Activated naive CD4-positive, alpha-beta T cell treated with anti-CD3 and anti-CD28 coated beads, Interleukin-2, amount 50 U/mL, for 72 hours (primary cell): ENCODE results near the gene PEX16. TPM values are rescaled to one million over a fixed set of nuclear protein-coding genes. Genes with fewer than 3 reads are reported as not detected.

ENCODE experiments used
- ATAC-seq, 2 donors: fragments of 150-1000 bp; cut with Tn5 transposase; 2 replicates each; pipeline ENCODE4 v1.10.0; 2021; ENCODE audit warnings: mild to moderate bottlenecking in 2 of 2, moderate library complexity in 2 of 2
- DNase-seq, 2 donors: peaks; one replicate each; pipeline ENCODE4 v3.0.0; 2021 to 2022; ENCODE audit warnings: low spot score in 2 of 2
- H3K27ac Mint-ChIP-seq, 2 donors: one replicate each; pipeline ENCODE4 v1.8.0; 2022; ENCODE audit warnings: mild to moderate bottlenecking in 2 of 2, mixed read lengths in 2 of 2
- H3K36me3 Mint-ChIP-seq, 2 donors: one replicate each; pipeline ENCODE4 v1.8.0; 2022; ENCODE audit warnings: mixed read lengths in 2 of 2
- H3K9me3 Mint-ChIP-seq, 2 donors: one replicate each; pipeline ENCODE4 v1.8.0; 2022; ENCODE audit warnings: mixed read lengths in 2 of 2
- total RNA-seq, 2 donors: library from RNA; stranded (reverse); gene quantifications; one replicate each; pipeline ENCODE4 v1.2.3, GENCODE V29; 2022

Gene PEX16
- total RNA-seq, 2 donors from 2014 or later: 33.9 to 39.4 TPM

DNA sequence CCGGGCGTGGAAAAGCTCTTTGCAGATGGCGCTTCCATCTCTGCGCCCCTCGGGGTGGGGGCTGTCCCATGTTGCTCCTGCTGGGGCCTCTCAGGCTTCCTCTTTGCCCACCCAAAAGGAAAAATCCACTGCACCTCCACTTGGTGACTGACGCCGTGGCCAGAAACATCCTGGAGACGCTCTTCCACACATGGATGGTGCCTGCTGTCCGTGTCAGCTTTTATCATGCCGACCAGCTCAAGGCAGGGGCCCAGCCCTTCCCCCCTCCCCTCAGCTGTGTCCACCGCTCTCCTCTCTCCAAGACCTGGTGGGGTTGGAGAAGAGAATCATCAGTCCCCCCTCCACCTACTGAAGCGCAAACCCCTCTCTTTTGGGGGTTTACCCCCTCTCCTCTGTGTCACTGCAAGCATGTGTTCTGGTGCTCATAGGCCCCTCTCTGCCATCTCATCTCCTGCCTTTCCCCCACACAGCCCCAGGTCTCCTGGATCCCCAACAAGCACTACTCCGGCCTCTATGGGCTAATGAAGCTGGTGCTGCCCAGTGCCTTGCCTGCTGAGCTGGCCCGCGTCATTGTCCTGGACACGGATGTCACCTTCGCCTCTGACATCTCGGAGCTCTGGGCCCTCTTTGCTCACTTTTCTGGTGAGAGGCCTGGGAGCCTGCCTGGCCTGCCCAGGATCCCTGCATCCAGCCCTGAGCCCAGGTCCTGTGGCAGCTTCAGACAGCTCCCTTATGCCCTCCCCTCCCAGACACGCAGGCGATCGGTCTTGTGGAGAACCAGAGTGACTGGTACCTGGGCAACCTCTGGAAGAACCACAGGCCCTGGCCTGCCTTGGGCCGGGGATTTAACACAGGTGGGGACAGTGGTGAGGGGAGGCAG, 6.6 kb upstream of the PEX16 start:
- ATAC-seq (no peak), DNase-seq (peak in 1 of 2 donors; percentile 55)
- no peaks in the 10 kb centered on the region for H3K36me3 Mint-ChIP-seq
- no peaks in the 10 kb centered on the region for H3K9me3 Mint-ChIP-seq
- H3K27ac Mint-ChIP-seq: no peak overlapping the region

DNA sequence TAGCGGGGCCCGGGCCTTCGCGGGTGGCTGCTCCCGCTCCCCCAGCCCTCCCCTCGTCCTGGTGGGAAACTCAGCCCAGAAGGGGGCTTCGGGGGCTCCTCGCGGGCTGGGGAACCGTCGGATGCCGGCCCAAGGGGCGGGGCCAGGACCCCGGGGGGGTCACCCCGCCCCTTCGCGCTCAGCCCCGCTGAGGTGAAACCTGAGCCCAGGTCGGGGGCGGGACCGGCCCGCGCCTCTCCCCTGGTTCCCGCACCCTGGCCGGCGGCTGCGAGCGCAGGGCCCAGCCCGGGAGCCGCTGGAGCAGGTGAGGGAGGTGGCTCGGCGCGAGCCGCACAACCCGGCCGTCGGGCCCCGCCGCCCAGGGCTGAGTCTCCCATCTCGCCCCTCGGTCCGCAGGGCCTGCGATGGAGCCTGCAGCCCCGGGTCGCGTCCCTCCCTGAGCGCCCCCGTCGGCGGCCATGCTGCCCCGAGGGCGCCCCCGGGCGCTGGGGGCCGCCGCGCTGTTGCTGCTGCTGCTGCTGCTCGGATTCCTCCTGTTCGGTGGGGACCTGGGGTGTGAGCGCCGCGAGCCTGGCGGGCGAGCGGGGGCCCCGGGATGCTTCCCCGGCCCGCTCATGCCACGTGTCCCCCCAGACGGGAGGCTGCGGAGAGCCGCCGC, 4.9 kb upstream of the PEX16 start, which contains the start of gene LARGE2:
TSS of gene LARGE2 (plus strand) at position 232 of the 658 bp plus-strand sequence. CDS start at position 459, 227 bp downstream.
- H3K9me3 Mint-ChIP-seq: no peaks in the 10 kb centered on the region
- peak in 1 of 2 donors; percentile 56 for DNase-seq
- ATAC-seq: no peak
- no peaks in the 10 kb centered on the region for H3K36me3 Mint-ChIP-seq
- H3K27ac Mint-ChIP-seq: peak within 1 kb of the TSS in 1 of 2 donors; percentile 75

DNA sequence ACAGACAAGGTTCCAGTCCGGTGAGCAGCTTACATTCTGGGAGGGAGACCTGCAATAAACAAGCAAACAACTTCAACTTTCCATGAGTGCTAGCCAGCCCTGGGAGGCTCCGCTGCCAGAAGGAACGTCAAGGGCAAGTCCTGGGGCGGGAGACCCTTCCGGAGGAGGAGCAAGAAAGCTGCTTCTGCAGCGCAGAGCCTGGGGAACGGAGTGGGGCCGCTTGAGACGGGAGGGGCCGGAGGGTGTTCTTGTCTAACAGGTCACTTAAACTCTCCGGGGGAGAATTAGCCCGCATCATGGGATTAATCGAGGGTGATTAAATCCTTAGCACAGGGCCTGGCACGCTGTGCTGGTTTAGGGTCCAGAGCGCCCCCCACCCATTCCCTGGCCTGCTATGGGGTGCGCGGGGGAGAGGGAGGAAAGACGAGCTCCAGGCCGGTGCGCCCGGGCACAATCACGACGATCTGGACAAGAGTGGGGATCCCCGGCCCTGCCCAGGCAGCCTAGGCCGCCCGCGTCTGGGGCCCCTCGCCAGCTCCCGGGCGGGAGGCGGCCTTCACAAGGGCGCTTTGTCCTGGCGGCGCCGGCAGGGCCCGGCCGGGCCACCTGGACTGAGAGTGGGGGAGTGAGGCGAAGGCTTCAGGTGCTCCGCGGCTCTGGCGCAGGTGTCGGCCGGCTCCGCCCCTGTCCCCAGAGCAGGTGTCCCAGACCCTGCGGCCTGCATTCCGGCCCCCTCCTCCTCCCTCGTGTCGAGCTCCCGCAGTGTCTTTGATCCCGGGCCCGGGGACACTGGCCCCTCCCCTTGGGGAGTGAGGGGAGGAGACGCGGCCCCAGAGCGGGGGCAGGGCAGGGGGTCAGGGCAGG, 4.1 kb upstream of the PEX16 start:
- no peaks in the 10 kb centered on the region for H3K9me3 Mint-ChIP-seq
- ATAC-seq (no peak), DNase-seq (peak in 1 of 2 donors; percentile 54)
- H3K36me3 Mint-ChIP-seq: no peaks in the 10 kb centered on the region
- no peak overlapping the region for H3K27ac Mint-ChIP-seq

DNA sequence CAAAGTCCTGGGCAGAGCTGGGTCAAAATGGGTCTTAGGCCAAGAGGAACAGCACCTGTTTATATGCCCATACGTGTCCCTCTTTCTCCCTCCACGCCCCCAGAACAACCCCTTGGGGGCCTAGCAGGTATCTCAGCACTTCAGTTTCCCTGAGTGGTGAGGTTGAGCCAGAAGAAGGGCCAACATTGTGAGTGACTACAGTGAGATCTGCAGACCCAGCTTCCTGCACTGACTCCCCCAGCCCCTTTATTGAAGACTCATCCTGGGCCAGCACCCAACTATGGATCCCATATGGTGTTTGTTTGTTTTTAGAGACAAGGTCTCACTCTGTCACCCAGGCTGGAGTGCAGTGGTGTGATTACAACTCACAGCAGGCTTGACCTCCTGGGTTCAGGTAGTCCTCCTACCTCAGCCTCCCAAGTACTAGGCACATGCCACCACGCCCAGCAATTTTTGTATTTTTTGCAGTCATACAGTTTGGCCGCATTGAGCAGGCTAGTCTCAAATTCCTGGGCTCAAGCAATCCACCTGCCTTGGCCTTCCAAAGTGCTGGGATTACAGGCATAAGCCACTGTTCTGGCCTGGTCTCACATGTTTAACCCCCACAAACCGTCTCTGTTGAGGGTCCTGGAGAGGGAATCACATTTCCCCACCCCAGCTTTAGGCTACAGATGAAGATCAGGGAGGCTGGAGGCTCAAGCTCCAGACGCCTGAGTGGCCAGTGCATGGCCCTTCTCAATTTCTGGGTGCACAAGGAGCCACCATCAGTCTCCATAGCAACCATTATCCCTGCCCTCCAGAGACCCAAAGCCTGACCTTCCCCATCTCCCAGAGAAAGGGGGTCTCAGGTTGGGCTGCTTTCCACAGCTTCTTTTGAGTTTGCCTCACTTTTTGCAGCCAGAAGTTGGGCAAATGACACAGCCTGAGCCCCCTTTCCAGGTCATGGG, 3.1 kb upstream of the PEX16 start:
- H3K36me3 Mint-ChIP-seq: no peaks in the 10 kb centered on the region
- H3K27ac Mint-ChIP-seq: no peak overlapping the region
- ATAC-seq (no peak), DNase-seq (peak in 1 of 2 donors; percentile 48)
- no peaks in the 10 kb centered on the region for H3K9me3 Mint-ChIP-seq

DNA sequence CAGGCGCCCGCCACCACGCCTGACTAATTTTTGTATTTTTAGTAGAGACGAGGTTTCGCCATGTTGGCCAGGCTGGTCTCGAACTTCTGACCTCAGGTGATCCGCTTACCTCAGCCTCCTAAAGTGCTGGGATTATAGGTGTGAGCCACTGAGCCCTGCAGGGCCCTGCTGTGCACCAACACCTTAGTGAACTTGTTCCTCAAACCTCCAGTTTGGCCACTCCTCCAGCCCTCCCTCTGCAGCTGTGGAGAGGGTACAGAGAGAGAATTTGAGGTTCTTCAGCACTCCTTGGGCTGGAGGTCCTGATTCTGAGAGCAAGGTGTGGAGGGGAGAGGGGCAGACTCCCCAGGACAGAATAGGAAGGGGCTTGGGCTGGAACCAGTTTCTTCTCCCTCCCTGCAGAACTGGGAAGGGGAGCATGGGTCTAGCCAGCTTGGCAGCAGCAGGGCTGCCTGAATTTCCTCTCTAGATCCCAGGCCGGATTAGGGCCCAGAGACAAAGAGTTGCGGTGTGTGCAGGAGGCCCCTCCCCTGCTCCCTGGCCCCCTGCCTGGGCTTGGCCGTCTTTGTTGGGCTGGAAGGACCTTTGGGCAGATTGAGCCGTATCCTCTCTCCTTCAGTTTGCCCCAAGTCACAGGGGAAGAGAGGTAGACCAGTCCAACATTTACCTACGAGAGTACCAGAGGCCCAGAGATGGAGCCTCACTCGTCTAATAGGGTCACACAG, 2.3 kb upstream of the PEX16 start:
- H3K9me3 Mint-ChIP-seq: no peaks in the 10 kb centered on the region
- ATAC-seq: no peak
- no peak for DNase-seq
- H3K36me3 Mint-ChIP-seq: no peaks in the 10 kb centered on the region
- no peak overlapping the region for H3K27ac Mint-ChIP-seq

DNA sequence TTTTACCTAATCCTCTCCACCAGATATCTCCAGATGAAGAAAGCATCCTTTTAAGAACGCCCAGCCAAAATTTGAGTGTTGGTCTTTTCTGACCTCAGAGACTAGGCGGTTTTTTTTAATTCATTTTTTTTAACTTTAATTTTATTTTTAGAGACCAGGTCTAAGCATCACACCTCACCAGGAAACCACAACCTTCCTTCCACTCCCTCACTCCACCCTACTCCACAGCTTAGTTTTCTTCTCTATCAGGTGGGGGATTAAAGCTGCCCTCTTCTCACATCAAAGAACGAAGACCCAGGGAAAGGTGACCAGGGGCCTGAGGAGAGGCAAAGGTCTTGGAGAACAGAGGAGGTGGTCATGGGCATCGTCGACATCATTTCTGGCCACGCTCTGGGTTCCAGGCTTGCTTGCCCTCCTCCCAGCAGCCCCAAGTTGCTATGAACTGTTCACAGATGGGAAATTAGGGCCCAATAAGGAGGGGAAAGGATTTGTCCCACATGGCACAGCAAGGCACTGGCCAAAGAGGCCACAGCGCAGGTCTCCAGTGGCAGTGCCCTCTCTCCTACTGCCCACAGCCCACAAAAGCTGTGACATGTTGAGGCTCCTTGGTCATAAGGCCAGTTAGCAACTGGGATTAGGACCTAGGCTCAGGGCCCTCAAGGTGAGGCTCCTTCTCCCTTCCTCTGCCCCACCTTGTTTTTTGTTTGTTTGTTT, 1.4 kb upstream of the PEX16 start:
- Mint-ChIP-seq H3K9me3 (no peaks in the 10 kb centered on the region), H3K27ac (peak overlapping the region in 1 of 2 donors; percentile 95), H3K36me3 (no peaks in the 10 kb centered on the region)
- DNase-seq (no peak), ATAC-seq (no peak)

DNA sequence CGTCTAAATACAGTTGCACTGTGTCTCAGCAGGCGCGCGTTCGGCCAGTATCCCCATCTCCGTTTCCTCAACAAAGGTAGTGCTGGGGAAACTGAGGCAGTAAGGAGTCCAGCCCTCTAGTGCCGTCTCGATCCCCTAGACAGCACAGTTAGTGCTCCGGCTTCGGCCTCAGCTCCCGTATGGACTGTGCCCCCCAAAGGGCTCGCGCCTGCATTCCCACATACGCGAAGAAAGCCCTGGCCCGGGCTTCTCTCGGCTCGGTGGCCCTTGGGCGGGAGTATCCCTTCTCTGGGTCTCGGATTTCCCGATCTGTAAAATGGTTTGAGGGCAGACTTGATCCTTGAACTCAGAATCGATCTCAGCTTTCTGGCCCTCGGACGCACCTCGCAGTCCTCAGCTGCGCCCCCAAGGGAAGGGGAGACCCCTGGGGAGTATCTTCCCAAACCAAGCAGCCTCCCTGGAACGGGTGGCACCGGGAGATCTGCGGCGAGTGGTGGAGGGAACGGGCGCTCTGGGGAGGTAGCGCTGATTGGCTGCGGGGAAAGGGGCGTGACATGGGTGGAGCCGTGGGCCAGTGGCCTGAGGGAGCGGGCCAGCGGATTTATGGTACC, 759 bp upstream of the PEX16 start:
- peak overlapping the region; percentile 95 to 99 for H3K27ac Mint-ChIP-seq
- H3K36me3 Mint-ChIP-seq: no peaks in the 10 kb centered on the region
- no peaks in the 10 kb centered on the region for H3K9me3 Mint-ChIP-seq
- ATAC-seq (peak; percentile 50 to 51), DNase-seq (peak; percentile 67 to 80)

DNA sequence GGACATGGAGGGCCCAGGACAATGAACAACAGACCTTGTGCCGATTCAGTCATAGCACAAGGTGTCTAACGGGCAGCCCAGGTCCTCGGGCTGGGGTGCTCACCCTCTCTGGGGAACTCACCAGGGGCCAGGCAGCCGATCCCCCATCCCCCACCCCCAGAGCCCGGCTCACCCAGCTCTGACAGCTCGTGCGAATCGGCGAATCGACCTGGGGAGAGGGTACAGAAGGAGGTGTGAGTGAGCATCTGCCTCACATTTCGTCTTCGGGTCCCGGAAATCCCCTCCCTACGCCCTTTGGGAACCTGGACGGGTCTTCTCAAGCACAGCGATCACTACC, 423 bp downstream of the PEX16 start:
- Mint-ChIP-seq H3K27ac (peak overlapping the region; percentile 95 to 99), H3K9me3 (no peaks in the 10 kb centered on the region), H3K36me3 (no peaks in the 10 kb centered on the region)
- ATAC-seq: no peak
- DNase-seq: no peak

DNA sequence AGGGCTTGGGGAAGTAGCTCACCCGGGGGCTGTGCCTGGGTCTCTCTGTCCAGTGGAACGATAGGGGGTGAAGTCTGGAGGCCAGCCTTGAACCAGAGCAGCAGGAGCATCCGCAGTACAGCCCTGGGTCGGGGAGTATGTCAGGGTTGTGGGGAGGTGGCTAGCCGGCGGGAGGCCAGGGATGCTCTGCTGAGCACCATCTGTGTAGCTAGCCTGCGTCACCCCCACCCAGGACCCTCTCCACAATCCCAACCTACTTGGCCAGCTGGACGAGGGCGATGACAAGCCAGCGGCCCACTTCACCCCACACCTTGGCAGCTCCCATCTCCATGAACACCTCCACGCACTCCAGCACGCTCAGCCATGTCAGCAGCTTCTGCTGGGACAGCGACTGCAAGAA, 2.2 kb downstream of the PEX16 start:
- Mint-ChIP-seq H3K27ac (no peak overlapping the region), H3K36me3 (no peaks in the 10 kb centered on the region), H3K9me3 (no peaks in the 10 kb centered on the region)
- DNase-seq (no peak), ATAC-seq (no peak)

DNA sequence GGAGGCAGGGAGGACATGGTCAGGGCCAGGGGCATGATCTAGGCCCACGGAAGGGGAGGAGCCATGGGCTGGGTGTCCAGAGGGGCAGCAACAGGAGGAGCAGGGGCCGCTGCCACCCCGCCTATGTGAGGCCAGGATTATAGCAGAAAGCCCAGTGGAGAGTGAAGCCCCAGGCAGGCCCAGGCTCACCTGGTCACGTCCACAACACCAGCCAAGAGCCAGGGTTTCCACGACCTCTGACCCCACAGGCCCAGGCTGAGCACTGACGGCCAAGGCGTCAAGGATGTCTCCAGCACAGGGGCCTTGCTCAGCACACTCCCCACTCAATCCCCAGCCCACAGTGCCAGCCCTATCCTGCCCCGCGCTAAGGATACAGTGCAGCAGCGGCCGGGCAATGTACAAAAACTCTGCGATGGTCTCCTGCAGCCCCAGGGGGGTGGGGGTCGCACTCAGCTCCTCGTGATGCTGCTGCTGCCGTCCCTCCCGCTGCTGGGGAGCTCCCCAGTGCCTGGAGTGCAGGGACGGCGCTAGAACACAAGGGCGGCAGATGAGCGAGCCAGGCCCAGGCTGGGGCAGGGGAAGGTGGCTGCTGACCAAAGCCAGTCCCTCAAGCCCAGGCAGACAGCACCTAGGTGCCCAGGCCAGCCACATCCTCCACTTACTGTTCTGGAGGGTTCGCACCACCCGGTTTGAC, 3.6 kb downstream of the PEX16 start:
- DNase-seq (no peak), ATAC-seq (no peak)
- Mint-ChIP-seq H3K36me3 (no peaks in the 10 kb centered on the region), H3K9me3 (no peaks in the 10 kb centered on the region), H3K27ac (peak overlapping the region in 1 of 2 donors; percentile 8)

DNA sequence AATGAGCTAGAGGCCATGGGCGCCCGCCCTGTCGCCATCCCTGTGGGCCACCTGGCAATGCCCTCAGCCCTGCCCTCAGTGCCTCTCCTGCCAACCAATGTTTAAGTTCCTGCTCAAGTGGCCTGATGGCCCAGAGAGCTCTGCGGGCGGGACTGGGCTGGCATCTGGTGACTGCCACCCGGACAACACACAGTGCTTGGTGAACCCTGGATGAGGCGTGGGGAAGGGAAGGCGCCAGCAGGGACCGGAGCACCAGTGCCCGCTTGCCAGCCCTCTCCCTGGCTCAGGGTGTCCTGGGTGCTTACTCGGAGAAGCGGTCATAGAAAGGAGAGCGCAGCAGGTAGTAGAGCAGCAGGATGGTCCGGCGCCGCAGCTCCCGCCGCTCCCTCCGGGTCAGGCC, 4.2 kb downstream of the PEX16 start:
- no peaks in the 10 kb centered on the region for H3K36me3 Mint-ChIP-seq

DNA sequence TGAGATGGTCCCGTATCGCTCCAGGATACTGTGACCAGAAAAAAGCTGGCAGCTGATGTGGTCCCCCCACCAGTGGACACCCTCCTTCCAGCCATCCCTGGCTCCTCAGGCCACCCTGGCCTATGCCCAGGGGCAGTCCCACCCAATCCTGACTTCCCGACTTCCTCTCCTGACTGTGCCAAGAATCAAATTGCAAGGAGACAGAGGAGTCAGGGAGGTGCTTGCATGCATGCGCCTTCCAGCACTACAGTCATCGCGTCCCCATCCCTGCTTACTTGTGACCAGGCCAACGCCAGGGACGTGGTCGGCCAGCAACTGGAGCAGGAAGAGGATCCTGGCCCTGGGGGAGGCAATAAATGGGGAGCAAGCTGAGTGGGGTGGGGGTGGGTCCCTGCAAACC, 7.1 kb downstream of the PEX16 start:
- Mint-ChIP-seq H3K36me3 (no peaks in the 10 kb centered on the region), H3K9me3 (no peaks in the 10 kb centered on the region), H3K27ac (peak overlapping the region in 1 of 2 donors; percentile 37)
- DNase-seq: no peak
- ATAC-seq: no peak

More for the DNA sequence above, 4.2 kb downstream of the PEX16 start:
- peak overlapping the region; percentile 8 to 86 for H3K27ac Mint-ChIP-seq
- ATAC-seq: no peak
- no peaks in the 10 kb centered on the region for H3K9me3 Mint-ChIP-seq
- DNase-seq: no peak

DNA sequence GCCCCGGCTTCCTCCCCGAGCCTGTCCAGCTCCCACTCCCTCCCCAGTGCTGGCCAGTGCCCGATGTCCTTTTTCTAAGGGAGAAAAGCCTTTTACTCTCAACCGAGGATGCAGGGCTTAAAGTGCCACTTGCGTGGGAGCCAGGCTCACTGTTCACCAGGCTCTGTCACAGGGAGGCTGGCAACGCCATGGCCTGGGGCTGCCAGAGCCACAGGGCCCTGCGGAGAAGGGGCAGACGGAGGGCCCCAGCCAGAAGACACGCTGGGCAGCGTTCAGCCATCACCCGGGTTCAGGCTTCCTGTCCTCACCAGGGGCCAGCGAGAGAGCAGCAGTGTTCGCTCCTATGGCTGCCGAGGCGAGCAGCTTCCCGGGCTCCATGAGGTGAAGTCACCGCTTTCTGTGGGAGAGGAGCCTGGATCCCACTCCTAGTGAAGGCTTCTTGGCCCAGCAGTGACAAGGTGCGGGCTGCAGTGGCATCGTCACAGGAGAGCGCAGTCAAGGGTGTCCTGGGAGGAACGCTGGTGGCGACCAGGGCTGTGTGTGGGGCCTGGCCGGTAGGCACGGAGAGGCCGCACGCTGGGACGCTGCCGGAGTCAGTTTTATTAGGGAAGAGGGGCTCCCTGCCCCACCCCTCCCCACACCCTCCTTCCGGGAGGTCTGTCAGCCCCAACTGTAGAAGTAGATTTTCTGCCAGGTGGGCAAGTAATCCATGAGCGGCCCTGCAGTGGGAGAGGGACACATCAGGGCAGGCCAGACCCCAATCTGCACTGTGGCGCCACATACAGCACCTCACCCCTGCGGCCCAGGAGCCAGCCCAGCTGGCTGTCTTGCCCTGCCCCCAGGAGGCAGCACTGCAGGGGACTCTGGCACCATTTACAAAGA, 7.8 kb downstream of the PEX16 start:
- no peak overlapping the region for H3K27ac Mint-ChIP-seq
- ATAC-seq: no peak
- no peaks in the 10 kb centered on the region for H3K36me3 Mint-ChIP-seq
- H3K9me3 Mint-ChIP-seq: no peaks in the 10 kb centered on the region
- no peak for DNase-seq
